SK-N-SH (cell line): ENCODE results near the gene ZNF132.

Experiments used
- CHD2 ChIP-seq: fragments of 150-350 bp; IDR thresholded peaks from 2 replicates; pipeline ENCODE4 v1.6.1; 2018; ENCODE audit warnings: low read length; ENCODE audit not compliant: partially characterized antibody
- CTCF ChIP-seq: fragments of 200-600 bp; sonication (generic); IDR thresholded peaks from 2 replicates; pipeline ENCODE4 v1.6.1; 2017; ENCODE audit warnings: antibody characterized with exemption, mild to moderate bottlenecking, moderate library complexity
- EZH2phosphoT487 ChIP-seq: fragments of 200-600 bp; sonication (generic); IDR thresholded peaks from 2 replicates; pipeline ENCODE4 v1.6.1; 2017; ENCODE audit warnings: low read depth, mixed run types, mild to moderate bottlenecking, antibody characterized with exemption, moderate library complexity, borderline replicate concordance
- NRF1 ChIP-seq: IDR thresholded peaks from 2 replicates; pipeline ENCODE4 v1.6.1; 2012; ENCODE audit warnings: low read depth, mild to moderate bottlenecking, low read length
- REST ChIP-seq: IDR thresholded peaks from 2 replicates; pipeline ENCODE4 v1.6.1; 2012; ENCODE audit warnings: mild to moderate bottlenecking, low read depth, low read length, moderate library complexity
- RFX5 ChIP-seq: IDR thresholded peaks from 2 replicates; pipeline ENCODE4 v1.6.1; 2012; ENCODE audit warnings: mild to moderate bottlenecking, improper control_type of control experiment, low read length
- SMC3 ChIP-seq: IDR thresholded peaks from 2 replicates; pipeline ENCODE4 v1.6.1; 2012; ENCODE audit warnings: low read depth, low read length, improper control_type of control experiment
- TEAD4 ChIP-seq: IDR thresholded peaks from 2 replicates; pipeline ENCODE4 v1.4.0; 2012; ENCODE audit warnings: mild to moderate bottlenecking, borderline replicate concordance; ENCODE audit not compliant: insufficient read depth
- YY1 ChIP-seq: IDR thresholded peaks from 2 replicates; pipeline ENCODE4 v1.4.0; 2012; ENCODE audit warnings: low read depth, mild to moderate bottlenecking
- ZBTB33 ChIP-seq: IDR thresholded peaks from 2 replicates; pipeline ENCODE4 v1.4.0; 2012; ENCODE audit warnings: low read depth, borderline replicate concordance

GRCh38 chr19:58483776-58484175 is 43.8 kb upstream of the ZNF132 start:
- no peak for TF ChIP-seq RFX5
- TF ChIP-seq EZH2phosphoT487, result no peak
- no peak for TF ChIP-seq SMC3
- TF ChIP-seq CTCF, result no peak
- no peak for TF ChIP-seq REST
- no peak for TF ChIP-seq ZBTB33
- TF ChIP-seq NRF1, result no peak
- TF ChIP-seq CHD2, result no peak
- no peak for TF ChIP-seq YY1
- no peak for TF ChIP-seq TEAD4
